Jurkat, Clone E6-1 (cell line): ENCODE data around the gene GOT1.

ENCODE experiments used
- DNase-seq: peaks from one replicate; pipeline ENCODE4 v3.0.0-alpha.2; 2011; ENCODE audit warnings: low read depth, low spot score
- H3K4me3 ChIP-seq: 2 replicates; pipeline ENCODE4 v1.5.1; 2011; ENCODE audit warnings: mild to moderate bottlenecking, low read length, control low read depth, moderate library complexity

The GOT1 gene

GRCh38 chr10:99369551-99369950 lies 60.9 kb downstream of the GOT1 start:
- no peak for DNase-seq
- no peak overlapping the region for H3K4me3 ChIP-seq

- H3K4me3 ChIP-seq: no peak overlapping the region
- no peak for DNase-seq
Observed at GRCh38 chr10:99369126-99369525, 61.3 kb downstream of the GOT1 start.

- H3K4me3 ChIP-seq: no peak overlapping the region
- DNase-seq: no peak
Observed at GRCh38 chr10:99368646-99369045, 61.8 kb downstream of the GOT1 start.

- no peak overlapping the region for H3K4me3 ChIP-seq
- no peak for DNase-seq
Observed at GRCh38 chr10:99366666-99367065, 63.8 kb downstream of the GOT1 start.

- DNase-seq: no peak
- H3K4me3 ChIP-seq: no peak overlapping the region
Observed at GRCh38 chr10:99365736-99366135, 64.7 kb downstream of the GOT1 start.

- no peak overlapping the region for H3K4me3 ChIP-seq
- DNase-seq: no peak
Observed at GRCh38 chr10:99365311-99365710, 65.1 kb downstream of the GOT1 start.

GRCh38 chr10:99364125-99364524 lies 66.3 kb downstream of the GOT1 start:
- DNase-seq: no peak
- H3K4me3 ChIP-seq: no peak overlapping the region

- no peak for DNase-seq
- no peak overlapping the region for H3K4me3 ChIP-seq
Observed at GRCh38 chr10:99360934-99361333, 69.5 kb downstream of the GOT1 start.

- no peak overlapping the region for H3K4me3 ChIP-seq
- DNase-seq: no peak
Observed at GRCh38 chr10:99358101-99358500, 72.3 kb downstream of the GOT1 start.

- no peak overlapping the region for H3K4me3 ChIP-seq
- no peak for DNase-seq
Observed at GRCh38 chr10:99357691-99358090, 72.7 kb downstream of the GOT1 start.

GRCh38 chr10:99353182-99353581 lies 77.2 kb downstream of the GOT1 start:
- DNase-seq: no peak
- H3K4me3 ChIP-seq: no peak overlapping the region

- DNase-seq: no peak
- no peak overlapping the region for H3K4me3 ChIP-seq
Observed at GRCh38 chr10:99347672-99348071, 82.8 kb downstream of the GOT1 start.
